ENCODE results near the gene SERPINE2.

SERPINE2 gene

DNA sequence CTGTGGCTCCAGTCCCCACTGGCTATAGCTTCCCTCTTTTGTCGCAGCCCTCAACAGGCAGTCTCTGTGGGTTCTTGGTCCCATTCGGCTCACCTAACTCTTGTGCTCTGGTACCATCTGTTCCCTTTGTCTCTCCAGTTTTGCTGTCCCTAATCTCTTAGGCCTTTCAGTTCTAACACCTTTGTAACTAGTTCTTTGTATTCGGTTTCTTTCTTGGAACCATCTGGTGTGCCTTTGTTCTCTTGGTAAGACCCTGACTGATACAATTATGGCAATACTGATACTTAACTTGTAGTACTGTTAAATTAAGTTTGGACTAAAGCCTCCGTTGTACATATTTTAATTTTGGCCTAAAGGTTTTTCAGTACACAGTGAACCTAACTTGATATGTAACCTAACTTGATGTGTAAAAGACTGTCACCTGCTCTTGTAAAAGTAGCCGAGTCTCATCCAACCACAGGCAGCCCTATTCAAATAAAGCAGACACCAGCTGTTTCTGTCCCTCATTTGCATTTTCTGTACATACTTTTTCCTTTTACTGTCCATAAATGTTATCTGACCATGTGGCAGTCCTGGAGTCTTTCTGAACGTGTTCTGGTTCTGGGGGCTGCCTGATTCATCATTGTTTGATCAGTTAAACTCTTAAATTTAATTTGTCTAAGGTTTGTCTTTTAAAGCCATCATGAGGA is 86.7 kb downstream of the SERPINE2 start:
- Histone ChIP-seq H3K27ac (no peak overlapping the region), H3K36me3 (replicated peaks) (no peaks in the 10 kb centered on the region), H3K27me3 (replicated peaks) (no peaks in the 10 kb centered on the region), H3K4me3 (ENCODE audit: low read depth, low read length) (no peak overlapping the region)
- in situ Hi-C loops (cut with HindIII; ENCODE audit: low pct_ligation_motif_present, low sequenced_read_pairs): no loop called here
- TF ChIP-seq, protein P1, sequence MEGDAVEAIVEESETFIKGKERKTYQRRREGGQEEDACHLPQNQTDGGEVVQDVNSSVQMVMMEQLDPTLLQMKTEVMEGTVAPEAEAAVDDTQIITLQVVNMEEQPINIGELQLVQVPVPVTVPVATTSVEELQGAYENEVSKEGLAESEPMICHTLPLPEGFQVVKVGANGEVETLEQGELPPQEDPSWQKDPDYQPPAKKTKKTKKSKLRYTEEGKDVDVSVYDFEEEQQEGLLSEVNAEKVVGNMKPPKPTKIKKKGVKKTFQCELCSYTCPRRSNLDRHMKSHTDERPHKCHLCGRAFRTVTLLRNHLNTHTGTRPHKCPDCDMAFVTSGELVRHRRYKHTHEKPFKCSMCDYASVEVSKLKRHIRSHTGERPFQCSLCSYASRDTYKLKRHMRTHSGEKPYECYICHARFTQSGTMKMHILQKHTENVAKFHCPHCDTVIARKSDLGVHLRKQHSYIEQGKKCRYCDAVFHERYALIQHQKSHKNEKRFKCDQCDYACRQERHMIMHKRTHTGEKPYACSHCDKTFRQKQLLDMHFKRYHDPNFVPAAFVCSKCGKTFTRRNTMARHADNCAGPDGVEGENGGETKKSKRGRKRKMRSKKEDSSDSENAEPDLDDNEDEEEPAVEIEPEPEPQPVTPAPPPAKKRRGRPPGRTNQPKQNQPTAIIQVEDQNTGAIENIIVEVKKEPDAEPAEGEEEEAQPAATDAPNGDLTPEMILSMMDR (IDR thresholded peaks at IDR 0.05; ENCODE audit: low read depth, low read length, missing control alignments): no peak
- DNase-seq: no peak

DNA sequence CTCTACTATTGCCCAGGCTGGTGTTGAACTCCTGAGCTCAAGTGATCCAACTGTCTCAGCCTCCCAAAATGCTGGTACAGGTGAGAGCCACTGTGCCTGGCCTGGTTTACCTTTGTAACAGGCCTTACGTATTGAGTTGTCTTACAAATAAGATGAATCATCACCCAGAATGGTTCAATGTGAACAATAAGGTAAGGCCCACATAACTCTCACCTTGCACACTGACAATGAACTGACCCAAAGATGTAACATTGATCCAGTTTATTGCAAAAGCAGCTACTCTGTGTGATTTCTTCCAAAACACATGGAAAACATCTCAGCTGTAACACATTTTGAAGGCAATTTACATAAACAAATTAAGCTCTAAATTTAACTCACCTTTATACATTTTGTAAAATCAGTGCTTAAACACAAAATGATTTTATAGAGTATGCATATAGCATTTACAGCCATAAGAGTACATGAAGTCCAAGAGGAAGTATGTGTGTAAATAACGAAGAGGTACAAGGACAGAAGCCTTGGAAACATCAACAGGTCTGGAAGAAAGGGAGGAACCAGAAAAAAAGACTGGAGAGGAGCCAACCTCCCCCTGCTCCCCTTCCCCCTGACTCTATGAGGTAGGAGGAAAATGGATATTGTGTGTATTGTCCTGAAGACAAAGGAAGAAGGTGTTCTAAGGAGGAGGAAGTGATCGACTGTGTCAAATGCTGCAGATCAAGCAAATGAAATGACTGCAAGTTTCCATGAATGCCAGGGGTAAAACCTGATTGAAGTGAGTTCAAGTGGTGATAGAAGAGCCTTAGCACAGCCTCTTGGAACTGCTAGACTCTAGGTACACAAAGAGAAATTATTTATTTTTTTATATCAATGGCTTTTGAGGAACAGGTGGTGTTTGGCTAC is 88.4 kb downstream of the SERPINE2 start:
- H3K27me3 ChIP-seq (replicated peaks): no peaks in the 10 kb centered on the region
- H3K4me3 ChIP-seq (ENCODE audit: low read depth, low read length): no peak overlapping the region
- DNase-seq: no peak
- H3K36me3 ChIP-seq (replicated peaks): no peaks in the 10 kb centered on the region
- TF ChIP-seq, protein P1 (IDR thresholded peaks at IDR 0.05; ENCODE audit: low read depth, low read length, missing control alignments): no peak
- in situ Hi-C loops (cut with HindIII; ENCODE audit: low pct_ligation_motif_present, low sequenced_read_pairs): no loop called here
- H3K27ac ChIP-seq: no peak overlapping the region

DNA sequence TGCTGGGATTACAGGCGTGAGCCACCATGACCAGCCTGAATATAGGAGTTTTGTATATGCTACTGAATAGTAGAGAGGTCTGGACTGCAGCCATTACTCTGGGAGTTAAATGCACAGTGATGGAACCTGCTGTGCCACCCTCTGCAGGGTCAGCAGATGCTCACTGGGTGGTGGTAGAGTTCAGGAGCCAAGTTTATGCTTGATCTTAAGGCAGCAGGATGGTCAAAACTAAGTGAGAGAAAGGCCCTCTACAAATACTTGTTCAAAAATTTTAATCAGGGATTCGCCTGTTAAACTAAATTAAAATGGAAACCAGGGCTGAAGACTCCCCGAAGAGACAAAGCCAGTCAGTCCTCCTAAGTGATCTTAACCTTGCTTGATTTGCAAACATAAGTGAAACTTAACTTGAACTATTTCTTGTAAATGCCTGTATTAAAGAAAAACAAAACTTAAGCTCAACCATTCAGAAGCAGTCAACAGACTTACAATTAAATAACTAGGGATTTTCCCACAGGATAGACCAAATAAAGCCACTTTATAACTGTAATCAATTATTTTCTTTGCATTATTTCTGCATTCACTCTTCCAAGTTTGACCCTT is 89.7 kb downstream of the SERPINE2 start:
- H3K4me3 ChIP-seq (ENCODE audit: low read depth, low read length): no peak overlapping the region
- no peak for DNase-seq
- in situ Hi-C loops (cut with HindIII; ENCODE audit: low pct_ligation_motif_present, low sequenced_read_pairs): no loop called here

DNA sequence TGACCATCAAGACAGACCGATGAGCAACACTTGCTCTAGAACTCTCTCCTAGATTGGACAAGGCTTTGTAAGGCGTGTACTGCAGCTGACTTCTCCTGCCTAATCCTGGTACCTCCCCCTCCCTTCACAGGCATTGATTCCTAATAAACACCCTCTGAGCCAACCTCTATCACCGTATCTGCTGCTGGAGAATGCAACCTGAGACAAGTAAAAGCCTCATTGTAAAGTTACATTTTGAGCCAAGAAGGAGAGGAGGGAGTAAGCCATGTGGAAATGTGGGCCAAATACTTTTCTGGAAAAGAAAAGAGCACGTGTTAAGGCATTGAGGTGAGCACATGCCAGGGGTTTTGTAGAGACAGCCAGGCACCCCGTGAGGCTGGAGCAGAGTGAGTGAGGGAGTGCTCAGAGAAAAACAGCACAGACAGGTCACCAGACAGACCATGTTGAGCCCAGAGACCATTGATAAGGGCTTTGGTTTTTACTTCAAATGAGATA is 91.3 kb downstream of the SERPINE2 start:
- Histone ChIP-seq H3K27me3 (replicated peaks) (no peaks in the 10 kb centered on the region), H3K4me3 (ENCODE audit: low read depth, low read length) (no peak overlapping the region), H3K27ac (no peak overlapping the region), H3K36me3 (replicated peaks) (no peaks in the 10 kb centered on the region)
- TF ChIP-seq, protein P1 (IDR thresholded peaks at IDR 0.05; ENCODE audit: low read depth, low read length, missing control alignments): no peak
- in situ Hi-C loops (cut with HindIII; ENCODE audit: low pct_ligation_motif_present, low sequenced_read_pairs): no loop called here
- DNase-seq: no peak

More for the DNA sequence above, 89.7 kb downstream of the SERPINE2 start:
- H3K36me3 ChIP-seq (replicated peaks): no peaks in the 10 kb centered on the region
- no peak overlapping the region for H3K27ac ChIP-seq
- no peaks in the 10 kb centered on the region for H3K27me3 ChIP-seq (replicated peaks)
- TF ChIP-seq, protein P1 (IDR thresholded peaks at IDR 0.05; ENCODE audit: low read depth, low read length, missing control alignments): no peak

DNA sequence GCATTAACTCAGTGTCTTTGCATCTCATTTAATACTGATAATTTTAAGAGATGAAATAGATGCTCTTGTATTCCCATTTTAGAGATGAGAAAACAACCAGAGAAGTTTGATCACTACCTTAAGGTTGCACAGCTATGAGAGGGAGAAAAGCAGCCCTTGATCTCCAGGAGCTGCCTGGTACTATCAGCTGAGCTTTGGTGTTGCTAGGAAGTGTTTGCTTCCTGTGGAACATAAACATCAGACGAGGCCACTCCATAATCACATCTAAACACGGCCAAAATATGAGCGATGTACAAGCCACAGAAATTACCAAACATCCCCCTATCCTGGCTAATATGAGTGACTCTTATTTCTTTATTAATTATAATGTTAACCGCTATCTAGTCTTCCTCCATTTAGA is 93.3 kb downstream of the SERPINE2 start:
- H3K27me3 ChIP-seq (replicated peaks): no peaks in the 10 kb centered on the region
- H3K36me3 ChIP-seq (replicated peaks): no peaks in the 10 kb centered on the region
- TF ChIP-seq, protein P1 (IDR thresholded peaks at IDR 0.05; ENCODE audit: low read depth, low read length, missing control alignments): no peak
- no peak overlapping the region for H3K4me3 ChIP-seq (ENCODE audit: low read depth, low read length)
- in situ Hi-C loops (cut with HindIII; ENCODE audit: low pct_ligation_motif_present, low sequenced_read_pairs): no loop called here
- no peak overlapping the region for H3K27ac ChIP-seq
- DNase-seq: no peak
